Liver (tissue), 9 donors: ENCODE data around the gene ARVCF. TPM values are rescaled to one million over a fixed set of nuclear protein-coding genes. Genes with fewer than 3 reads are reported as not detected.
A peak's percentile ranks its signal among the peaks of the same experiment; 100 is the strongest.

Source experiments
- DNase-seq: peaks from one replicate; pipeline ENCODE4 v3.0.0-alpha.2; 2017; ENCODE audit warnings: low spot score
- H3K27ac ChIP-seq, 2 donors: one replicate each; pipeline ENCODE4 v1.7.0; 2013; ENCODE audit warnings: inconsistent platforms in 2 of 2, low read length in 2 of 2, control low read depth in 1 of 2, low read depth in 1 of 2, mild to moderate bottlenecking in 1 of 2
- H3K27me3 ChIP-seq, 4 donors: one replicate each; pipeline versions ENCODE4 v1.6.1 to v1.7.0; 2013; ENCODE audit warnings: low read length in 3 of 4, inconsistent platforms in 1 of 4, mild to moderate bottlenecking in 1 of 4, moderate library complexity in 1 of 4; ENCODE audit not compliant: control insufficient read depth in 4 of 4, insufficient read depth in 4 of 4
- H3K36me3 ChIP-seq, 4 donors: one replicate each; pipeline versions ENCODE4 v1.6.1 to v1.7.0; 2013; ENCODE audit warnings: low read length in 3 of 4, mild to moderate bottlenecking in 3 of 4, low read depth in 1 of 4, moderate library complexity in 1 of 4; ENCODE audit not compliant: control insufficient read depth in 4 of 4, insufficient read depth in 3 of 4
- H3K4me1 ChIP-seq, 4 donors: one replicate each; pipeline versions ENCODE4 v1.6.1 to v1.7.0; 2013; ENCODE audit warnings: low read length in 3 of 4, mild to moderate bottlenecking in 3 of 4, moderate library complexity in 1 of 4; ENCODE audit not compliant: control insufficient read depth in 4 of 4, insufficient read depth in 4 of 4
- H3K4me3 ChIP-seq, 3 donors: one replicate each; pipeline versions ENCODE4 v1.6.1 to v1.7.0; 2013; ENCODE audit warnings: low read length in 3 of 3, control low read depth in 1 of 3, low read depth in 1 of 3, mild to moderate bottlenecking in 1 of 3
- H3K9ac ChIP-seq, 2 donors: one replicate each; pipeline ENCODE4 v1.7.0; 2013; ENCODE audit warnings: low read length in 2 of 2, mild to moderate bottlenecking in 2 of 2, moderate library complexity in 2 of 2, control low read depth in 1 of 2, low read depth in 1 of 2
- H3K9me3 ChIP-seq, 4 donors: one replicate each; pipeline versions ENCODE4 v1.6.1 to v1.7.0; 2013; ENCODE audit warnings: low read length in 3 of 4; ENCODE audit not compliant: control insufficient read depth in 4 of 4
- EGR1 ChIP-seq, 2 donors: IDR thresholded peaks; 2 replicates each; pipeline ENCODE4 v1.6.1; 2016 to 2018; ENCODE audit warnings: antibody characterized with exemption in 2 of 2, low read depth in 2 of 2
- FOXA1 ChIP-seq: IDR thresholded peaks from 2 replicates; pipeline ENCODE4 v1.6.1; 2016; ENCODE audit warnings: antibody characterized with exemption
- FOXA2 ChIP-seq: IDR thresholded peaks from 2 replicates; pipeline ENCODE4 v1.6.1; 2016; ENCODE audit warnings: antibody characterized with exemption
- GABPA ChIP-seq, 2 donors: IDR thresholded peaks in 1 of 2; conservative IDR thresholded peaks in 1 of 2; 2 replicates each; pipeline ENCODE4 v1.6.1; 2016; ENCODE audit warnings: antibody characterized with exemption in 2 of 2, mild to moderate bottlenecking in 1 of 2, moderate library complexity in 1 of 2
- HNF4A ChIP-seq, 2 donors: conservative IDR thresholded peaks; 2 replicates each; pipeline ENCODE4 v1.6.1; 2016; ENCODE audit warnings: antibody characterized with exemption in 2 of 2, mild to moderate bottlenecking in 2 of 2
- HNF4G ChIP-seq: IDR thresholded peaks from 2 replicates; pipeline ENCODE4 v1.6.1; 2016; ENCODE audit warnings: antibody characterized with exemption
- JUND ChIP-seq, 2 donors: IDR thresholded peaks; 2 replicates each; pipeline ENCODE4 v1.6.1; 2016; ENCODE audit warnings: antibody characterized with exemption in 2 of 2
- REST ChIP-seq: IDR thresholded peaks from 2 replicates; pipeline ENCODE4 v1.6.1; 2016; ENCODE audit warnings: antibody characterized with exemption, mild to moderate bottlenecking
- RXRA ChIP-seq, 2 donors: IDR thresholded peaks; 2 replicates each; pipeline ENCODE4 v1.6.1; 2017 to 2018; ENCODE audit warnings: antibody characterized with exemption in 2 of 2, mild to moderate bottlenecking in 1 of 2
- SP1 ChIP-seq: IDR thresholded peaks from 2 replicates; pipeline ENCODE4 v1.6.1; 2018; ENCODE audit warnings: antibody characterized with exemption, mild to moderate bottlenecking
- TAF1 ChIP-seq: conservative IDR thresholded peaks from 2 replicates; pipeline ENCODE4 v1.6.1; 2016; ENCODE audit warnings: antibody characterized with exemption, mild to moderate bottlenecking
- YY1 ChIP-seq: IDR thresholded peaks from 2 replicates; pipeline ENCODE4 v1.6.1; 2016; ENCODE audit warnings: antibody characterized with exemption, mild to moderate bottlenecking
- whole genome bisulfite sequencing: extraction: QIAGEN DNeasy Blood & Tissue Kit; methylation state at CpG from one replicate; pipeline ENCODE4 v1.1.7; 2013; 5-methylcytosine and 5-hydroxymethylcytosine counted together
- polyA plus RNA-seq, 2 donors: library from polyadenylated mRNA; stranded (reverse) in 1 of 2; unstranded in 1 of 2; fragments of 200-250 nt in 1 of 2; fragments of >200 nt in 1 of 2; fragmentation: Nextera tagmentation in 1 of 2; extraction: Ambion mirVana in 1 of 2; gene quantifications; one replicate each; pipeline versions ENCODE4 v1.2.1 to v1.2.3, GENCODE V29; 2013 to 2015
- total RNA-seq, 2 donors: library from RNA; depleted of rRNA; stranded (reverse); fragments of >200 nt; gene quantifications; one replicate each; pipeline ENCODE4 v1.2.3, GENCODE V29; 2014
- TF ChIP-seq, protein P1 (sequence below): IDR thresholded peaks from 2 replicates; pipeline ENCODE4 v1.6.1; 2016; ENCODE audit warnings: antibody characterized with exemption
- TF ChIP-seq, protein P2 (sequence below): IDR thresholded peaks from 2 replicates; pipeline ENCODE4 v1.6.1; 2016; ENCODE audit warnings: antibody characterized with exemption
- TF ChIP-seq, protein P3 (sequence below): fragments of 150-350 bp; IDR thresholded peaks from 2 replicates; pipeline ENCODE4 v1.5.1; 2017; ENCODE audit warnings: improper control_type of control experiment, low read depth, low read length; ENCODE audit not compliant: missing input control
- TF ChIP-seq, protein P4 (sequence below): IDR thresholded peaks from 2 replicates; pipeline ENCODE4 v1.6.1; 2016; ENCODE audit warnings: antibody characterized with exemption
- donor health status: healthy.
- donor health status: healthy.
- donor health status: healthy.
- donor health status: healthy.
- donor health status: healthy.

The ARVCF gene
- total and polyA plus RNA-seq, 4 donors: 3.8 to 48.8 (median 26.1) TPM

DNA sequence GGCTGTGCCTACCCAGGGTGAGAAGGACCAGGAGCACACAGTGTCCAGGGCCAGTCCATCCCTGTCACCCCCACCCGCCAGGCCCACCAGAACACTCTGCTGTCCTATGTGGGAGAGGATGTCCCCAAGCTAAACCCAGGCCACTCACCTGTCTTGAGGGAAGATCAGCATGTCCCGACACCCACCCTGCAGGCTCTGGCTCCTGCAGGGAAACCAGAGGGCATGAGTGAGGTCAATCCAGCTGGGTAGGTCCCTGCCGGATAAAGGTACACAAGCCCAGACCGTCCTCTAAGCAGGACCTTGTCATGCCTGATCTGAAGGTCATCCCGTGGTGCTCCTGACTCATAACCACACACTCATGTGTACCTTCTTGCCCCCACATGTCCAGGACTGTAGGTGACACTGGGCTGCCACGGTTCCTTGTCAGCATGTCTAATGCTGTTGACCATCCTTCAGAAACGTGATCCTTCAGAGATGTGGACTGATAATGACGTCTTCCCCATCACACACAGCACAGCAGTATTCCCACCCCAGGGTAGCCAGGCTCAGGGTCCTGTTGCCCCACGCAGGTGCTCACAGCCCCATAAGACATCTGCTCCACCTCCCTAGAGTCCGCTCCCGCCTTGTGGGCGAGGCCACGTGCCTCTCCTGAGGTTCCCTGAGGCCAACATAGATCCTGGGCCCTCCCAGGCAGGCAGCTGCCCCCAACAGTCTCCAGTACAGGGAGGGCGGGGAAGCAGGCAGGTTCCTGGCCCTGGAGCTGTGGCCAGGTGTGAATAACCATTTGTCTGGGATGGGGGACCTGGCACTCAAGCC lies 6.1 kb downstream of the ARVCF start:
- H3K27ac ChIP-seq: peak overlapping the region; percentile 47 to 61
- DNase-seq: no peak
- peaks cover 0 to 22% (median 17%) of the 10 kb centered on the region in 4 donors for H3K4me1 ChIP-seq
- no peaks in the 10 kb centered on the region for H3K9me3 ChIP-seq
- TF ChIP-seq YY1 (no peak), EGR1 (IDR thresholded peaks at IDR 0.05; ENCODE audit: low read depth in 2 of 2) (no peak), HNF4A (conservative IDR thresholded peaks at IDR 0.05) (peak in 1 of 2 donors; percentile 11), RXRA (IDR thresholded peaks at IDR 0.05) (peak in 1 of 2 donors; percentile 12), JUND (IDR thresholded peaks at IDR 0.05) (no peak)
- TF ChIP-seq, protein P1, sequence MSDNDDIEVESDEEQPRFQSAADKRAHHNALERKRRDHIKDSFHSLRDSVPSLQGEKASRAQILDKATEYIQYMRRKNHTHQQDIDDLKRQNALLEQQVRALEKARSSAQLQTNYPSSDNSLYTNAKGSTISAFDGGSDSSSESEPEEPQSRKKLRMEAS: no peak
- TF ChIP-seq, protein P2, sequence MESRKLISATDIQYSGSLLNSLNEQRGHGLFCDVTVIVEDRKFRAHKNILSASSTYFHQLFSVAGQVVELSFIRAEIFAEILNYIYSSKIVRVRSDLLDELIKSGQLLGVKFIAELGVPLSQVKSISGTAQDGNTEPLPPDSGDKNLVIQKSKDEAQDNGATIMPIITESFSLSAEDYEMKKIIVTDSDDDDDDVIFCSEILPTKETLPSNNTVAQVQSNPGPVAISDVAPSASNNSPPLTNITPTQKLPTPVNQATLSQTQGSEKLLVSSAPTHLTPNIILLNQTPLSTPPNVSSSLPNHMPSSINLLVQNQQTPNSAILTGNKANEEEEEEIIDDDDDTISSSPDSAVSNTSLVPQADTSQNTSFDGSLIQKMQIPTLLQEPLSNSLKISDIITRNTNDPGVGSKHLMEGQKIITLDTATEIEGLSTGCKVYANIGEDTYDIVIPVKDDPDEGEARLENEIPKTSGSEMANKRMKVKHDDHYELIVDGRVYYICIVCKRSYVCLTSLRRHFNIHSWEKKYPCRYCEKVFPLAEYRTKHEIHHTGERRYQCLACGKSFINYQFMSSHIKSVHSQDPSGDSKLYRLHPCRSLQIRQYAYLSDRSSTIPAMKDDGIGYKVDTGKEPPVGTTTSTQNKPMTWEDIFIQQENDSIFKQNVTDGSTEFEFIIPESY: no peak
- TF ChIP-seq, protein P3, sequence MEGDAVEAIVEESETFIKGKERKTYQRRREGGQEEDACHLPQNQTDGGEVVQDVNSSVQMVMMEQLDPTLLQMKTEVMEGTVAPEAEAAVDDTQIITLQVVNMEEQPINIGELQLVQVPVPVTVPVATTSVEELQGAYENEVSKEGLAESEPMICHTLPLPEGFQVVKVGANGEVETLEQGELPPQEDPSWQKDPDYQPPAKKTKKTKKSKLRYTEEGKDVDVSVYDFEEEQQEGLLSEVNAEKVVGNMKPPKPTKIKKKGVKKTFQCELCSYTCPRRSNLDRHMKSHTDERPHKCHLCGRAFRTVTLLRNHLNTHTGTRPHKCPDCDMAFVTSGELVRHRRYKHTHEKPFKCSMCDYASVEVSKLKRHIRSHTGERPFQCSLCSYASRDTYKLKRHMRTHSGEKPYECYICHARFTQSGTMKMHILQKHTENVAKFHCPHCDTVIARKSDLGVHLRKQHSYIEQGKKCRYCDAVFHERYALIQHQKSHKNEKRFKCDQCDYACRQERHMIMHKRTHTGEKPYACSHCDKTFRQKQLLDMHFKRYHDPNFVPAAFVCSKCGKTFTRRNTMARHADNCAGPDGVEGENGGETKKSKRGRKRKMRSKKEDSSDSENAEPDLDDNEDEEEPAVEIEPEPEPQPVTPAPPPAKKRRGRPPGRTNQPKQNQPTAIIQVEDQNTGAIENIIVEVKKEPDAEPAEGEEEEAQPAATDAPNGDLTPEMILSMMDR: no peak
- TF ChIP-seq, protein P4, sequence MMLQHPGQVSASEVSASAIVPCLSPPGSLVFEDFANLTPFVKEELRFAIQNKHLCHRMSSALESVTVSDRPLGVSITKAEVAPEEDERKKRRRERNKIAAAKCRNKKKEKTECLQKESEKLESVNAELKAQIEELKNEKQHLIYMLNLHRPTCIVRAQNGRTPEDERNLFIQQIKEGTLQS: no peak
- 80% methylated on average over 14 of the region's 14 CpGs for WGBS
- no peak overlapping the region for H3K4me3 ChIP-seq
- no peaks in the 10 kb centered on the region for H3K27me3 ChIP-seq
- no peak overlapping the region for H3K9ac ChIP-seq
- H3K36me3 ChIP-seq: no peaks in the 10 kb centered on the region

GRCh38 chr22:20009582-20010306 lies 6.9 kb downstream of the ARVCF start:
- no peak overlapping the region for H3K9ac ChIP-seq
- WGBS: 91% methylated on average over 8 of the region's 8 CpGs
- no peak for DNase-seq
- H3K4me1 ChIP-seq: peaks cover 0 to 14% (median 9%) of the 10 kb centered on the region in 4 donors
- peak overlapping the region; percentile 37 to 61 for H3K27ac ChIP-seq
- no peaks in the 10 kb centered on the region for H3K27me3 ChIP-seq
- no peaks in the 10 kb centered on the region for H3K36me3 ChIP-seq
- no peak overlapping the region for H3K4me3 ChIP-seq
- H3K9me3 ChIP-seq: no peaks in the 10 kb centered on the region
- TF ChIP-seq EGR1 (IDR thresholded peaks at IDR 0.05; ENCODE audit: low read depth in 2 of 2) (no peak), FOXA2 (no peak), TAF1 (no peak), HNF4G (no peak), REST (no peak), SP1 (no peak), FOXA1 (no peak), HNF4A (conservative IDR thresholded peaks at IDR 0.05) (no peak), JUND (IDR thresholded peaks at IDR 0.05) (no peak), GABPA (IDR thresholded peaks at IDR 0.05 in 1 of 2, conservative IDR thresholded peaks at IDR 0.05 in 1 of 2) (no peak), RXRA (IDR thresholded peaks at IDR 0.05) (no peak)
- TF ChIP-seq, protein P4: no peak
- TF ChIP-seq, protein P2: no peak
- TF ChIP-seq, protein P3: no peak
